WTC11 (cell line): Measurements from ENCODE around the gene KCND3. TPM values are rescaled to one million over a fixed set of nuclear protein-coding genes. Genes with fewer than 3 reads are reported as not detected.
A peak's percentile ranks its signal among the peaks of the same experiment; 100 is the strongest.

Experiments
- ATAC-seq: fragments of 200-7000 bp; cut with Tn5 transposase; 2 replicates; pipeline ENCODE4 v1.10.0; 2021; ENCODE audit warnings: mild to moderate bottlenecking, moderate library complexity
- CTCF ChIA-PET: fragments of 300-600 bp; sonication (Branson Sonifier 250); formaldehyde crosslinking; loops from one replicate; lab custom pipeline; 2021; ENCODE audit warnings: antibody characterized with exemption; lab: Charles Lee
- POLR2A ChIA-PET: fragments of 350-600 bp; sonication (Branson Sonifier 250); formaldehyde crosslinking; loops from one replicate; lab custom pipeline; 2021; ENCODE audit warnings: antibody characterized with exemption; lab: Charles Lee
- DNase-seq: peaks from one replicate; pipeline ENCODE4 v3.0.0; 2021; ENCODE audit warnings: low spot score
- H3K27ac Mint-ChIP-seq: 2 replicates; pipeline ENCODE4 v1.8.0; 2021; ENCODE audit warnings: mixed read lengths
- H3K27me3 Mint-ChIP-seq: 2 replicates; pipeline ENCODE4 v1.8.0; 2021; ENCODE audit warnings: low read depth, mild to moderate bottlenecking, moderate library complexity, mixed read lengths
- H3K36me3 Mint-ChIP-seq: 2 replicates; pipeline ENCODE4 v1.8.0; 2021; ENCODE audit warnings: mixed read lengths
- H3K4me1 Mint-ChIP-seq: 2 replicates; pipeline ENCODE4 v1.8.0; 2022; ENCODE audit warnings: mixed read lengths
- H3K4me3 Mint-ChIP-seq: 2 replicates; pipeline ENCODE4 v1.8.0; 2021; ENCODE audit warnings: mild to moderate bottlenecking, moderate library complexity, mixed read lengths
- H3K9me3 Mint-ChIP-seq: 2 replicates; pipeline ENCODE4 v1.8.0; 2021; ENCODE audit warnings: mixed read lengths
- ATF1 ChIP-seq: sonication (generic); formaldehyde crosslinking; IDR thresholded peaks from 2 replicates; pipeline ENCODE4 v1.8.1; 2023; ENCODE audit warnings: mild to moderate bottlenecking, moderate library complexity, missing genetic modification reagents
- CREB1 ChIP-seq: sonication (generic); formaldehyde crosslinking; IDR thresholded peaks from 2 replicates; pipeline ENCODE4 v1.8.0; 2023; ENCODE audit warnings: mild to moderate bottlenecking, missing genetic modification reagents
- ELF4 ChIP-seq: sonication (generic); formaldehyde crosslinking; IDR thresholded peaks from 2 replicates; pipeline ENCODE4 v1.8.1; 2022; ENCODE audit warnings: low read depth, mild to moderate bottlenecking, moderate library complexity, missing genetic modification reagents
- EMX1 ChIP-seq: fragments of 250-450 bp; sonication (Bioruptor Pico); IDR thresholded peaks from 2 replicates; pipeline ENCODE4 v1.8.0; 2021; ENCODE audit warnings: mild to moderate bottlenecking
- FOXP1 ChIP-seq: sonication (generic); formaldehyde crosslinking; IDR thresholded peaks from 2 replicates; pipeline ENCODE4 v1.8.0; 2022; ENCODE audit warnings: missing genetic modification reagents, mild to moderate bottlenecking, moderate library complexity, borderline replicate concordance
- MXD4 ChIP-seq: fragments of 250-450 bp; sonication (Bioruptor Pico); IDR thresholded peaks from 2 replicates; pipeline ENCODE4 v1.8.0; 2021; ENCODE audit warnings: mild to moderate bottlenecking, moderate library complexity, borderline replicate concordance
- NFATC4 ChIP-seq: fragments of 250-450 bp; sonication (Bioruptor Pico); IDR thresholded peaks from 2 replicates; pipeline ENCODE4 v1.9.0; 2021; ENCODE audit warnings: mild to moderate bottlenecking
- NFE2L1 ChIP-seq: sonication (generic); formaldehyde crosslinking; IDR thresholded peaks from 2 replicates; pipeline ENCODE4 v1.8.1; 2023; ENCODE audit warnings: missing genetic modification reagents
- TCF7 ChIP-seq: sonication (generic); formaldehyde crosslinking; IDR thresholded peaks from 2 replicates; pipeline ENCODE4 v1.8.0; 2022; ENCODE audit warnings: mild to moderate bottlenecking, low read depth, missing genetic modification reagents, moderate library complexity
- TEAD1 ChIP-seq: sonication (generic); formaldehyde crosslinking; IDR thresholded peaks from 2 replicates; pipeline ENCODE4 v1.8.0; 2022; ENCODE audit warnings: mild to moderate bottlenecking, missing genetic modification reagents
- ZNF232 ChIP-seq: sonication (generic); formaldehyde crosslinking; IDR thresholded peaks from 2 replicates; pipeline ENCODE4 v1.8.0; 2022; ENCODE audit warnings: mild to moderate bottlenecking, missing genetic modification reagents
- ZNF416 ChIP-seq: fragments of 250-450 bp; sonication (Bioruptor Pico); IDR thresholded peaks from 2 replicates; pipeline ENCODE4 v1.9.0; 2021; ENCODE audit warnings: mild to moderate bottlenecking, inconsistent platforms
- total RNA-seq: library from RNA; stranded (reverse); gene quantifications from 3 replicates; pipeline ENCODE4 v1.2.3, GENCODE V29; 2021
- TF ChIP-seq, protein P1 (sequence below): sonication (generic); formaldehyde crosslinking; IDR thresholded peaks from 2 replicates; pipeline ENCODE4 v1.8.0; 2022; ENCODE audit warnings: mild to moderate bottlenecking, missing genetic modification reagents
- TF ChIP-seq, protein P2 (sequence below): fragments of 250-450 bp; sonication (Bioruptor Pico); IDR thresholded peaks from 2 replicates; pipeline ENCODE4 v2.1.2; 2022; ENCODE audit warnings: mild to moderate bottlenecking, moderate library complexity
- TF ChIP-seq, protein P3 (sequence below): fragments of 250-450 bp; sonication (Bioruptor Pico); IDR thresholded peaks from 2 replicates; pipeline ENCODE4 v1.9.0; 2021; ENCODE audit warnings: mild to moderate bottlenecking
- TF ChIP-seq, protein P4 (sequence below): sonication (generic); formaldehyde crosslinking; conservative IDR thresholded peaks from 2 replicates; pipeline ENCODE4 v1.8.1; 2022; ENCODE audit warnings: mild to moderate bottlenecking, missing genetic modification reagents
- TF ChIP-seq, protein P5 (sequence below): sonication (generic); formaldehyde crosslinking; IDR thresholded peaks from 2 replicates; pipeline ENCODE4 v1.8.0; 2022; ENCODE audit warnings: missing genetic modification reagents
- TF ChIP-seq, protein P6 (sequence below): sonication (generic); formaldehyde crosslinking; IDR thresholded peaks from 2 replicates; pipeline ENCODE4 v1.8.1; 2023; ENCODE audit warnings: mild to moderate bottlenecking, moderate library complexity, missing genetic modification reagents

KCND3 gene
- total RNA-seq, 1 experiment from 2014 or later: 0.35 TPM

DNA sequence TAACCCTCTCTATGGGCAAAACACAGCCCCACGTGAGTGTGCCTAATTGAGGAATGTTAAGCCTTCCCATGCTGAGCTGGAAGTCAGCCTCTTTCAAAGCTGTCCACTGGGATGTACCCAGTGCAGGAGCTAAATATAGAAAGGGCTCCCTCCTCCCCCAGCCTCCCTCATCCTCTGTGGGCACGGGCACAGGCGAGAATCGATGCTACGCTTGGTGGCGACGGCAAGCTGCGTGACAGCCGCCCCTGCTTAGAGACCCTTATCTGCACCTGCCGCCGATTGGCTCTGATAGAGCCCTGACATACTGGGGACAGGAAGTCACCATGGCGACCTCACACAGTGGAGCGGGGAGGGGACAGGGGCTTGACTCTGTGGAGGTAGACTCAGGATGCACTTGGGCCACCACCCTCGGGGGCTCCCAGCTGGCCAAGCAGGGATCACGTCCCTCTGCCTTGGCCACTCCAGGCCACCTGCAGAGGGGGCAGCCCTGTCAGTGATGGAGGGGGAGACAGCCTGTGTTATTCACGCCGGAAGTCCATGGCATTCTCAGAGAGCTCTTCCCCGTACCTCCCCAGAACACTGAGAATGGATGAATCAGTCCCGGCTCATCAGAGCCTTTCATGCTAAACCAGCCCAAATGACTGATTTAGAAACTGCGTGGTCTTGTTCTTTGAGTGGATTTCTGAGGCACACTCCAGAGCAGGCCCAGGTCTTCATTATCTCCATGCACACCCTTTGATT lies 84.8 kb downstream of the KCND3 start:
- ATAC-seq: peak; percentile 69
- Mint-ChIP-seq H3K27ac (no peak overlapping the region), H3K9me3 (no peaks in the 10 kb centered on the region; the same call in 1 of the 2 replicates), H3K4me1 (peaks cover 46% of the 10 kb centered on the region), H3K36me3 (no peaks in the 10 kb centered on the region), H3K4me3 (no peak overlapping the region), H3K27me3 (peaks cover 31% of the 10 kb centered on the region)
- POLR2A ChIA-PET: no interaction called here
- TF ChIP-seq TEAD1 (CRISPR knock-in tag): no peak
- no peak for TF ChIP-seq EMX1
- no peak for TF ChIP-seq ELF4 (CRISPR knock-in tag)
- TF ChIP-seq, protein P1, sequence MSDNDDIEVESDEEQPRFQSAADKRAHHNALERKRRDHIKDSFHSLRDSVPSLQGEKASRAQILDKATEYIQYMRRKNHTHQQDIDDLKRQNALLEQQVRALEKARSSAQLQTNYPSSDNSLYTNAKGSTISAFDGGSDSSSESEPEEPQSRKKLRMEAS (CRISPR knock-in tag): no peak
- TF ChIP-seq, protein P2, sequence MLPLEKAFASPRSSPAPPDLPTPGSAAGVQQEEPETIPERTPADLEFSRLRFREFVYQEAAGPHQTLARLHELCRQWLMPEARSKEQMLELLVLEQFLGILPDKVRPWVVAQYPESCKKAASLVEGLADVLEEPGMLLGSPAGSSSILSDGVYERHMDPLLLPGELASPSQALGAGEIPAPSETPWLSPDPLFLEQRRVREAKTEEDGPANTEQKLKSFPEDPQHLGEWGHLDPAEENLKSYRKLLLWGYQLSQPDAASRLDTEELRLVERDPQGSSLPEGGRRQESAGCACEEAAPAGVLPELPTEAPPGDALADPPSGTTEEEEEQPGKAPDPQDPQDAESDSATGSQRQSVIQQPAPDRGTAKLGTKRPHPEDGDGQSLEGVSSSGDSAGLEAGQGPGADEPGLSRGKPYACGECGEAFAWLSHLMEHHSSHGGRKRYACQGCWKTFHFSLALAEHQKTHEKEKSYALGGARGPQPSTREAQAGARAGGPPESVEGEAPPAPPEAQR (CRISPR knock-in tag): no peak
- no peak for TF ChIP-seq TCF7 (CRISPR knock-in tag)
- CTCF ChIA-PET: interaction anchor here (1.0 to 1.5 kb wide), 2 partner anchors 88 to 394 kb away, joined by 3 to 4 read pairs; no protein-coding TSS in a partner anchor
- peak; percentile 38 for DNase-seq

DNA sequence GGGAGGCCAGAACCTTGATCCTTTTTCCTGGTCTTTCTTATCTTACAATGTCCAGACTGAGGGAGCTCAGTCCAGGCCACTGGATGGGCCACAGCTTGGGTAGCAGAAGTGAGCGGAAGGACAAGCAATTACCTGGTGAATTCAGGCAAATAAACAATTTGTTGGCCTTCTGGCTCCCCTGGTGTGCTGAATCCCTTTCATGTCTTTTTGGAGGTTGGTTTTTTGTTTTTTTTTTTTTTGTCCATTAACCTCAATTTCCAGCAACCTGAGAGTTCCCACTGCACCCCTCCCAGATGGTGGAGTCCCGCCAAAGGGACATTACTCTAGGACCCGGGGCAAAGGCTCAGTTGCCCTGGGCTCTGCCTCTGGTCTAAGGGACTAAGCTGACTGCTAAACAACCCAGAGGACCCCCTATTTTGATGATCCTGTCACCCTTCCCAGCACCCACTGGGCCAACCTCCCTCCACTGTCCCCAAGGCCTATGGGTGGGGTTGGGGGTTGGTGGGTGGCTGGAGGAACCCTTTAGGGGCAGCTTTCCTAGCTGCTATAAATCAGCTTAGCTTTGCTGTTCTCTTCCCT lies 85.5 kb downstream of the KCND3 start:
- CTCF ChIA-PET: interaction anchor here (1.5 kb wide), 1 partner anchor 88 kb away, joined by 4 read pairs; no protein-coding TSS in a partner anchor
- H3K36me3 Mint-ChIP-seq: no peaks in the 10 kb centered on the region
- H3K4me1 Mint-ChIP-seq: peaks cover 42% of the 10 kb centered on the region
- no peak overlapping the region for H3K4me3 Mint-ChIP-seq
- H3K9me3 Mint-ChIP-seq: no peaks in the 10 kb centered on the region
- DNase-seq (no peak), ATAC-seq (no peak)
- H3K27me3 Mint-ChIP-seq: peaks cover 31% of the 10 kb centered on the region
- TF ChIP-seq CREB1 (no peak), FOXP1 (no peak), ZNF416 (CRISPR knock-in tag) (no peak), NFE2L1 (CRISPR knock-in tag) (no peak), ATF1 (CRISPR knock-in tag) (no peak), NFATC4 (CRISPR knock-in tag) (no peak), MXD4 (no peak), ZNF232 (CRISPR knock-in tag) (no peak), EMX1 (no peak)
- TF ChIP-seq, protein P3, sequence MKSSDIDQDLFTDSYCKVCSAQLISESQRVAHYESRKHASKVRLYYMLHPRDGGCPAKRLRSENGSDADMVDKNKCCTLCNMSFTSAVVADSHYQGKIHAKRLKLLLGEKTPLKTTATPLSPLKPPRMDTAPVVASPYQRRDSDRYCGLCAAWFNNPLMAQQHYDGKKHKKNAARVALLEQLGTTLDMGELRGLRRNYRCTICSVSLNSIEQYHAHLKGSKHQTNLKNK (CRISPR knock-in tag): no peak
- TF ChIP-seq, protein P4, sequence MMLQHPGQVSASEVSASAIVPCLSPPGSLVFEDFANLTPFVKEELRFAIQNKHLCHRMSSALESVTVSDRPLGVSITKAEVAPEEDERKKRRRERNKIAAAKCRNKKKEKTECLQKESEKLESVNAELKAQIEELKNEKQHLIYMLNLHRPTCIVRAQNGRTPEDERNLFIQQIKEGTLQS: no peak
- TF ChIP-seq, protein P5, sequence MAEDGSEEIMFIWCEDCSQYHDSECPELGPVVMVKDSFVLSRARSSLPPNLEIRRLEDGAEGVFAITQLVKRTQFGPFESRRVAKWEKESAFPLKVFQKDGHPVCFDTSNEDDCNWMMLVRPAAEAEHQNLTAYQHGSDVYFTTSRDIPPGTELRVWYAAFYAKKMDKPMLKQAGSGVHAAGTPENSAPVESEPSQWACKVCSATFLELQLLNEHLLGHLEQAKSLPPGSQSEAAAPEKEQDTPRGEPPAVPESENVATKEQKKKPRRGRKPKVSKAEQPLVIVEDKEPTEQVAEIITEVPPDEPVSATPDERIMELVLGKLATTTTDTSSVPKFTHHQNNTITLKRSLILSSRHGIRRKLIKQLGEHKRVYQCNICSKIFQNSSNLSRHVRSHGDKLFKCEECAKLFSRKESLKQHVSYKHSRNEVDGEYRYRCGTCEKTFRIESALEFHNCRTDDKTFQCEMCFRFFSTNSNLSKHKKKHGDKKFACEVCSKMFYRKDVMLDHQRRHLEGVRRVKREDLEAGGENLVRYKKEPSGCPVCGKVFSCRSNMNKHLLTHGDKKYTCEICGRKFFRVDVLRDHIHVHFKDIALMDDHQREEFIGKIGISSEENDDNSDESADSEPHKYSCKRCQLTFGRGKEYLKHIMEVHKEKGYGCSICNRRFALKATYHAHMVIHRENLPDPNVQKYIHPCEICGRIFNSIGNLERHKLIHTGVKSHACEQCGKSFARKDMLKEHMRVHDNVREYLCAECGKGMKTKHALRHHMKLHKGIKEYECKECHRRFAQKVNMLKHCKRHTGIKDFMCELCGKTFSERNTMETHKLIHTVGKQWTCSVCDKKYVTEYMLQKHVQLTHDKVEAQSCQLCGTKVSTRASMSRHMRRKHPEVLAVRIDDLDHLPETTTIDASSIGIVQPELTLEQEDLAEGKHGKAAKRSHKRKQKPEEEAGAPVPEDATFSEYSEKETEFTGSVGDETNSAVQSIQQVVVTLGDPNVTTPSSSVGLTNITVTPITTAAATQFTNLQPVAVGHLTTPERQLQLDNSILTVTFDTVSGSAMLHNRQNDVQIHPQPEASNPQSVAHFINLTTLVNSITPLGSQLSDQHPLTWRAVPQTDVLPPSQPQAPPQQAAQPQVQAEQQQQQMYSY: no peak
- TF ChIP-seq, protein P6, sequence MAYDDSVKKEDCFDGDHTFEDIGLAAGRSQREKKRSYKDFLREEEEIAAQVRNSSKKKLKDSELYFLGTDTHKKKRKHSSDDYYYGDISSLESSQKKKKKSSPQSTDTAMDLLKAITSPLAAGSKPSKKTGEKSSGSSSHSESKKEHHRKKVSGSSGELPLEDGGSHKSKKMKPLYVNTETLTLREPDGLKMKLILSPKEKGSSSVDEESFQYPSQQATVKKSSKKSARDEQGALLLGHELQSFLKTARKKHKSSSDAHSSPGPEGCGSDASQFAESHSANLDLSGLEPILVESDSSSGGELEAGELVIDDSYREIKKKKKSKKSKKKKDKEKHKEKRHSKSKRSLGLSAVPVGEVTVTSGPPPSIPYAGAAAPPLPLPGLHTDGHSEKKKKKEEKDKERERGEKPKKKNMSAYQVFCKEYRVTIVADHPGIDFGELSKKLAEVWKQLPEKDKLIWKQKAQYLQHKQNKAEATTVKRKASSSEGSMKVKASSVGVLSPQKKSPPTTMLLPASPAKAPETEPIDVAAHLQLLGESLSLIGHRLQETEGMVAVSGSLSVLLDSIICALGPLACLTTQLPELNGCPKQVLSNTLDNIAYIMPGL (CRISPR knock-in tag): no peak
- no peak overlapping the region for H3K27ac Mint-ChIP-seq
- POLR2A ChIA-PET: no interaction called here
